GM11168 (cell line): Measurements from ENCODE around the gene ZFP64.
"Not testable (repeated sequence)": the region's sequence is repeated elsewhere in the genome, so short reads cannot be mapped to it uniquely, and the experiment has no call there.

Experiments used
- in situ Hi-C: fragments of 300-500 bp; cut with MboI; formaldehyde crosslinking; loops from one replicate; pipeline ENCODE4 v1.12.0; 2022; ENCODE audit warnings: low sequenced_read_pairs; ENCODE audit not compliant: unreplicated experiment

The ZFP64 gene

DNA sequence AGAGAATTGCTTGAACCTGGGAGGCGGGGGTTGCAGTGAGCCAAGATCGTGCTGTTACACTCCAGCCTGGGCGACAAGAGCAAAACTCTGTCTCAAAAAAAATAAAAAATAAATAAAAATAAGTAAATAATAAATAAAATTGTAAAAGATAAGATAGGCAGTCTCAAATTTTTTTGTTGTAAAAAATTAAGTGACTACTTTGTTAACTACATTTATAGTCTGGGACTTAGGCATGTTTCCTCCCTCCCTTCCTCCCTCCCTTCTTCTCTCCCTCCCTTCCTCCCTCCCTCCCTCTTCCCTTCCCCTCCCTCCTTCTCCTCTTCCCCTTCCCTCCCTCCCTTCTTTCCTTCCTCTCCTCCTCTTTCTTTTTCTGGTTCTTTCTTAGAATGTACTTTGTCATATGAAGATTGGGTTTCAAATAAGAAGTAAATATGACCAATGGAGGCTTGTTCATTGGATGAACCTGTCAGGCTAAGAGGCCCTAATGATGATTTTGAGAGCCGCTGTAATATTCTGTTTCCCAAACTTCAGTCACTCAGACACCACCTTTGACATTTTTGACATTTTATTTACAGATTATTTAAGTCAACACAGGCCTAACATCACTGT, 24.2 kb downstream of the ZFP64 start:
- in situ Hi-C loops: no loop called here

DNA sequence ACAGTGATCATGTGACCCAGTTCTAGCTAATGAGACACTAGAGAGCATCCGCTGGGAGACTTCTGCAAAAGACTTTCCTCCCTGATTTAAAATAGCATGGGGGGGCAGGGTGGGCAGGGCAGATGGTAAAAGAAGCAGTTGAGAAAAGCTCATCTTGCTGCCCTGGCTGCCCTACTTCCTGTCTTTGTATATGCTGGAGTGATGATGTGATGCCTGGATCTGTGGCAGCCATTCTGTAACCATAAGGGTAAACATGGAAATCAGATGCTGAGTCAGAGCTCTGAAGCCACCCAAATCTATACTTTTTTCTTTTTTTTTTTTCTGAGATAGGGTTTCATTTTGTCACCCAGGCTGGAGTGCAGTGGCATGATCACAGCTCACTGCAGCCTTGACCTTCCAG, 25.4 kb downstream of the ZFP64 start:
- in situ Hi-C loops: no loop called here

DNA sequence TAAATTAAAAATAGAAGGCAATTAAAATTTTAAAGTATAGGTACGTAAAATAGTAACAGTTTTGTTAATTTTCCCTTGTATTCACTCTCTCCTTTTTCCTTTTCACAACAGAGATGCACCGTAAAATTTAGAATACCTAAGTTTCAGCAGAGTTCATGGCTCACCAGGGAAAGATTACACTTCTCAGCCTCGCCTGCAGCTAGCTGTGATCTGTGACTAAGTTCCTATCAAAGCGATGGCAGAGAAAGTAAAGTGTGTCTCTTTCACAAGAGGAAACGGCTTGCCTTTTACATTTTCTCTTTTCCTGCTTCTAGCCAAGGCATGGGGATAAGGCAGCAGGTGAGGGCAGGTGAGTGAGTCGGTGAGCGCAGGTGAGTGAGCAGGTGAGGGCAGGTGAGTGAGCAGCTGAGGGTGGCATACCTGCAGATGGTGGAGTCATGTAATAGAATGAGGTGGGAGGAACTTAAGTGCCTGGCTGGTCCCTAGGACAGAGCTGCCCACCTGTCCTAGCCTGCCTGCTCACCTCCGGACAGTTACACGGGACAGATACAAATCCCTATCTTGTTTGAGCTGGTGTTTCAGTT, 30.9 kb downstream of the ZFP64 start:
- in situ Hi-C loops: no loop called here

DNA sequence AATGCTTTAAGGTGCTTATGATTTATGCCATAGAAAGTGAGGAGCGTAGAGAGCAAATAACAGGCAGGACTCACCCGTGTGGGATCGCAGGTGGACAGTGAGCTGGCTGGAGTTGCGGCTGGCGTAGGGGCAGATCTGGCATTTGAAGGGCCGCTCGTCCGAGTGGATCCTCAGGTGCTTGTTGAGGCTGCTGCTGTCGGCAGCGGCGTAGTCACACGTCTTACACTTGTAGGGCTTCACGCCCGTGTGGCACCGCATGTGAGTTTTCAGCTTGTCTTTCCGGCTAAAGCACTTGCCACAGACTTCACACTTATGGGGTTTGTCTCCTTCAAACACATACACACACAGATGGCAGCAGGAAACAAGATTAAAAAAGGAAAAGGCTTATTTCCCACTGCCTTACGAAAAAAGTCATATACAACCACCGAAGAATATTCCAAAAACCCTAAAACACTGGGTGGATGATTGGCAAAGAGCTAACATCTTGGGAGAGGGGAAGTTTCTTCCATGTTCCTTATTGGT, 31.5 kb downstream of the ZFP64 start:
- in situ Hi-C loops: no loop called here

DNA sequence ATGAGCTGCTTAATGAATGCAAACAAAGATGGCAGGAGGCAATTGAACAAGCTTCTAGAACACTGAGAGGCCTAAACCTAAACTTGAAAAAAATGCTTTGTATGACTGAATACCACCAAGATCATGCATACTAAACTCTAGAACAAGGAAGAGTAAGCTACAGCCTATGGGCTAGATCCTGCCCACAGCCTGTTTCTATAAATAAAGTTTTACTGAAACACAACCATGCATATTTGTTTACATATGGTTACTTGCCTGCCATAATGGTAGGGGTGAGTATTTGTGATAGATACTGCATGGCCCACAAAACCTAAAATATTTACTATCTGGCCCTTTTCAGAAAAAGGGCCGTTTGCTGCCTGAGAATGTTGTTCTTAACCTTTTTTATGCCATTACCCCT, 37.0 kb downstream of the ZFP64 start:
- in situ Hi-C loops: no loop called here

DNA sequence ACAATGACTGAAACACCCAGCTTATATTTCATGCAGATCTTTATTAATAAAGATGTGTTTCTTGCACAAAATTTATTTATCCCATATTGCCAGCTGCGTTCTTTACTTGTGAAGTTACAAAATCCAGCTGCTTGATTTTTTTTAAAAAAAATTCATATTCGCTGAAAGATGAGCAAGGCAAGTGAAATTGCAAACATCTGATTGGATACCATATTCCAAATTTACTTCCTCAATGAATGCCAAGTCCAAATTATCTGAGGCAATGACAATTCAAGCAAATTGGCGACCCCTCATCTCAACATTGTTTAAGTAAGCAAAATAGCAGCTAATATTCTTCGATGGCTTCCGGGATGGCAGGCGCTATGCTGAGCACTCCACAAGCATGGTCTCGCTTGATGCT, 37.7 kb downstream of the ZFP64 start:
- in situ Hi-C loops: no loop called here

DNA sequence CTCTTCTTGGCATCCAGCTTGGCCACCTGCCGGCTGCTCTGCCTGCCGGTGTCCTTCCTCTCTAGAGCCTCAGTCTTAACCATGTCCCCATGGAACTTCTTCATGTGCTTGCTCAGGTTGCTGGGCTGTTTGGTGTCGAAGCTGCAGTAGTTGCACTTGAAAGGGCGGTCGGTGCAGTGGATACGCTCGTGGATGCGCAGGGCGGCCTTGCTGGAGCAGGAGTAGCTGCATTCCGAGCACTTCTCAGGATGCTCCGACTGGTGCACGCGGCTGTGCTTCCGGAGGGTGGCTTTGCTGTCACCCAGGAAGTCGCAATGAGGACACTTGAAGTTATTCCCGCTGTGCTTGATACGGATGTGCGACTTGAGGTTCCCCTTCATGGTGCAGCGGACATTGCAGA, 38.7 kb downstream of the ZFP64 start:
- in situ Hi-C loops: no loop called here

DNA sequence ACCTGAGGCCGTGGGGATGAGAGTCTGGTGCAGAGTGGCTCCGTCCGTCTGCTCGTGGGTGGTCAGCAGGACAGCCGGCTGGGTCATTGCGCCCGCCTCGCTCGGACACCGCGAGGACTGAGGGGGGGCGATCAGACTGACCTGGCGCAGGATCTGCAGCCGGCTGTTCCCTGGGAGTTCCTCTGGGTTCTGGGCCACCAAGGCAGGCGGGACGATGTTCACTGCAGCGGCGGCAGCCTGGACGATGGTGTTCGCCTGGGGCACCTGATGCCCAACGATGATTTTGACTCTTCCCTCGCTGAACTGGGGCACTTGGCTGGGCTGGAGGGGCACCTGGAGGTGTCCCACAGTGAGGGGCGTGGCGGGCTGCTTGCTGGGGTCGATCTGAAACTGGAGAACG, 39.2 kb downstream of the ZFP64 start:
- in situ Hi-C loops: no loop called here

DNA sequence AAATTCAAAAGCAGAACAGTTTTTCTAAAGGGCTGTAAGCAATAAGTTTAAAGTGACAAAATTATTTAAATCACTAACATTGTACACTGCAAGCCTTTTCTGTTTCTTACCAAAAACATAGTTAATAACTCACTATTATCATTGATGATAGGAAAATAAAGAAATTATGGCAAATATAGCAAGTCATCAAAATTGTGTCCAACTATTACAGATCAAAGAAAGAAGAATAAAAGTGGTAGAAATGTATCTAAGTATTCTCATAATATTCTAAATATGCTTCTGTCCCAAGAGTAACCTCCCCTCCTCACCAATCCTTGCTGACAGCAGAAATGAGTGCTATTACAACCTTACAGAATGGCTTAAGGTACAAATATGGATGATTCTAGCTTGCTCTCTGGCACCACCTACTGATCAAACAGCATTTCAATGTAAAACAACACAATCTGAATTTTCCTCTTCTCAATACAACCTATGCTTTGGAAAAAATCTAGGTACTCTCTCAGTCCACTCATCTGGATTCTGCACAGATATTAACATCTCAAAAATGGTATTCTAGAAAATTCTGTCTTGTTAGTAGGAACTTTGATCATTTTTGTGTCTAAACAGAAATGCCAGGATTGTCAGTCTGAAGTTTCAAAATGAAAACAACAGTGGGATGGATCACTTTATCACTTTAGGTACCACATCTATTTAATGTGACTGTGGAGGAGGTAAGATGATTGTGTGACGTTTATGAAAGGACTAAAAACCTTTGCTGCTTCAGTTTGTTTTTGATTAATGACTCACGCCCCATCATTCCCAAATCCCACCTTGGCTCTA, 40.9 kb downstream of the ZFP64 start:
- in situ Hi-C loops: no loop called here

DNA sequence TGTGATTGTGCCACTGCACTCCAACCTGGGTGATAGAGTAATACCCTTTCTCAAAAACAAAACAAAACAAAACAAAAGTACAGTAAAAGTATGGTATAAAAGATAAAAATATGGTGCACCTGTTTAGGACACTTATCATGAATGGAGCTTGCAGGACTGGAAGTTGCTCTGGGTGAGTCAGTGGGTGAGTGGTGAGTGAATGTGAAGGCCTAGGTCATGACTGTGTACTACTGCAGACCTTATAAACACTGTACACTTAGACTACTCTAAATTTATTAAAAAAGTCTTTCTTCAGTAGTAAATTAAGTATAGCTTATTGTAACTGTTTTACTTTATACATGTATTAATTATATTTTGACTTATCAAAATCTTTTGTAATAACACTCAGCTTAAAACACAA, 46.0 kb downstream of the ZFP64 start:
- in situ Hi-C loops: no loop called here

DNA sequence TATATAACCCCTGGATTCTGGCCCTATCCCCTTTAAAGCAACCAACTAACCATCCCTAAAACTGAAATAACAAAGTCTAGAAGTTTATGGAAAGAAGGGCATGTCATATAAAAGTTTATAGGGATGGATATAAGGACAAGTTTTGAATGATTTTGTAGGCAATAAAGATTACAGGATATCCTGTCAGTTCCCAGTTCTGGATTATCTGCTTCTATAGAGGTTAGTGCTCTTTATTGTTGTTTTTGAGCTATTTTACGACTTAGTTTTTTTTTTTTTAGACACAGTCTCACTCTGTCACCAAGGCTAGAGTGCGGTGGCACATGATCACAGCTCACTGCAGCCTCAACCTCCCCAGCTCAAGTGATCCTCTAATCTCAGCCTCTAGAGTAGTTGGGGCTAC, 48.3 kb downstream of the ZFP64 start:
- in situ Hi-C loops: no loop called here

DNA sequence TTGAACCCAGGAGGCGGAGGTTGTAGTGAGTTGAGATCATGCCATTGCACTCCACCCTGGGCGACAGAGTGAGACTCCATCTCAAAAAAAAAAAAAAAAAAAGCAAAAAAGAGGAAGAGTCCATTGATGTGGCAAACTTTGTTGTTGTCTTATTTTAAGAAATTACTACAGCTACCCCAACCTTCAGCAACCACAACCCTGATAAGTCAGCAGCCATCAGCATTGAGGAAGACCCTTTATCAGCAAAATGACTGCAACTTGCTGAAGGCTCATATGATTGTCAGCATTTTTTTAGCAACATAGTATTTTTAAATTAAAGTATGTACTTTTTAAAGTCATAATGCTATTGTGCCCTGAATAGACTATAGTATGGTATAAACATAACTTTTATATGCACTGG, 48.8 kb downstream of the ZFP64 start:
- in situ Hi-C loops: no loop called here

DNA sequence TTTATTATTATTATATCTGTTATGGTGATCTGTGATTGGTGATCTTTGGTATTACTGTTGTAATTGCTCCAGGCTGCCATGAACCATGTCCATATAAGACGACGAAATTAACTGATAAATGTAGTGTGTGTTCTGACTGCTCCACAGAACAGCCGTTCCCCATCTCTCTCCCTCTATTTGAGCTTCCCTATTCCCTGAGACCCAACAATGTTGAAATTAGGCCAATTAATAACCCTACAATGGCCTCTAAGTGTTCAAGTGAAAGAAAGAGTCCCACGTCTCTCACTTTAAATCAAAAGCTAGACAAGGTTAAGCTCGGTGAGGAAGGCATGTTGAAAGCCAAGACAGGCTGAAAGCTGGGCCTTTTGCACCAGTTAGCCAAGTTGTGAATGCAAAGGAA, 51.6 kb downstream of the ZFP64 start:
- in situ Hi-C loops: no loop called here

DNA sequence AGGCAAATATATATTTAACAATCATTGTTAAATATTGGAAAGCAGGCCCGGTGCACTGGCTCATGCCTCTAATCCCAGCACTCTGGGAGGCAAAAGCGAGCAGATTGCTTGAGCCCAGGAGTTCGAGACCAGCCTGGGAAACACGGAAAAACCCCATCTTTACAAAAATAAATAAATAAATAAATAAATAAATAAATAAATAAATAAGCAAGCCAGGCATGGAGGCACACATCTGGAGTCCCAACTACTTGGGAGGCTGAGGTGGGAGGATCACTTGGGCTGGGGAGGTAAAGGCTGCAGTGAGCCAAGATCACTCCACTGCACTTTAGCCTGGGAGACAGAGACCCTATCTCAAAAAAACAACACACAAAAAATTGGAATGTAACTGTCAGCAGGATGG, 53.7 kb downstream of the ZFP64 start:
- in situ Hi-C loops: no loop called here

DNA sequence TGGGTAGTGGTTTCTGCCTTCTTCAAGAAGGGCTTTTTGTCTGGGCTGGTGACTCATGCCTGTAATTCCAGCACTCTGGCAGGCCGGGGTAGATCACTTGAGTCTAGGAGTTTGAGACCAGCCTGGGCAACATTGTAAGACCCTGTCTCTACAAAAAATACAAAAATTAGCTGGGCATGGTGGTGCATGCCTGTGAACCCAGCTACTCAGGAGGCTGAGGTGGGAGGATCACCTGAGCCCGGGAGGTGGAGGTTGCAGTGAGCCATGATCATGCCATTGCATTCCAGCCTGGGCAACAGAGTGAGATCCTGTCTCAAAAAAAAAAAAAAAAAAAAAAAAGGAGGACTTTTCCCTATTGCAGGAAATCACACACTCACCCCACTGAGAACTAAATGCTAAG, 57.9 kb downstream of the ZFP64 start:
- in situ Hi-C loops: not testable (repeated sequence)

DNA sequence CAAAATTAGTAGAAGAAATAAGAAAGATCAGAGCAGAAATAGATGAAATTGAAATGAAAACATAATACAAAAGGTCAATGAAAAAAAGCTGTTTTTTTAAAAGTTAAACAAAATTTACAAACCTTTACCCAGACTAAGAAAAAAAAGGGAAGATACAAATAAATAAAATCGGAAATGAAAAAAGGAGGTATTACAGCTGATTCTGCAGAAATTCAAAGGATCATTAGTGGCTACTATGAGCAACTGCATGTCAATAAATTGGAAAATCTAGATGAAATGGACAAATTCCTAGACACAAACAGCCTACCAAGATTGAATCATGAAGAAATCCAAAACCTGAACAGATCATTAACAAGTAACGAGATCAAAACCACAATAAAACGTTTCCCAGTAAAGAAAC, 59.2 kb downstream of the ZFP64 start:
- in situ Hi-C loops: no loop called here

DNA sequence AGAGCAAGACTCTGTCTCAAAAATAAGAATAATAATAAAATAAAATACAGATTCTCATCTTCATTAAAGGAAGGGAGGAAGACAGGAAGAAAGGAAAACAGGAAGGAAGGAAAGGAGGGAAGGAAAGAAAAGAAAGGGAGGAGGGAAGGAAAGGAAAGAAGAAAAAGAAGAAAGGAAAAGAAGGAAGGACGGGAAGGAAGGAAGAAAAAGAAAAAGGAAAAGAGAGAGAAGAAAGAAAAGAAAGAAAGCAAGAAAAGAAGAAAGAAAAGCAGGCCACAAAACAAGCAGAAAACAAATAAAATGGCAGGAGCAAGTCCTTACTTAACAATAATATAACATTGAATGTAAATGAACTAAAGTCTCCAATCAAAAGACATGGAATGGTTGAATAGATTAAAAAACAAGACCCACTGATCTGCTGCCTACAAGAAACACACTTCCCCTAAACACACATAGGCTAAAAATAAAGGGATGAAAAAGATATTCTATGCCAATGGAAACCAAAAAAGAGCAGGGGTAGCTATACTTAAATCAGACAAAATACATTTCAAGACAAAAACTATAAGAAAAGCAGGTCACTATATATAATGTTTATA, 60.4 kb downstream of the ZFP64 start:
- in situ Hi-C loops: no loop called here

DNA sequence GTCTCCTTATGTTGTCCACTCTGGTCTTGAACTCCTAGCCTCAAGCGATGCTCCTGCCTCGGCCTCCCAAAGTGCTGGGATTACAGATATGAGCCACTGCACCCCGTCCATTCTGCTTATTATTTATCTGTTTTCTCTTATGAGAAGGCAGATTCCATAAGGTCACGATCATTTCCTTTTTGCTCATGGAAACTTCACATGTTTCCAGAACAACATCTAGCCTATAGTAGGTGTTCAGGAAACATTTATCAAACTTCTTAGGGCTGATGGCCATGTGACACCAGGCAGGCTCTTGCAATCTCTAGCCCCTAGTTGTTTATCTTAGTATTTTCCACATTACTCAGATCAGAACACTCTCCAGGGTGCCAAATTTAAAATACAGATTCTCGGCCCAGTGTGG, 61.2 kb downstream of the ZFP64 start:
- in situ Hi-C loops: no loop called here

DNA sequence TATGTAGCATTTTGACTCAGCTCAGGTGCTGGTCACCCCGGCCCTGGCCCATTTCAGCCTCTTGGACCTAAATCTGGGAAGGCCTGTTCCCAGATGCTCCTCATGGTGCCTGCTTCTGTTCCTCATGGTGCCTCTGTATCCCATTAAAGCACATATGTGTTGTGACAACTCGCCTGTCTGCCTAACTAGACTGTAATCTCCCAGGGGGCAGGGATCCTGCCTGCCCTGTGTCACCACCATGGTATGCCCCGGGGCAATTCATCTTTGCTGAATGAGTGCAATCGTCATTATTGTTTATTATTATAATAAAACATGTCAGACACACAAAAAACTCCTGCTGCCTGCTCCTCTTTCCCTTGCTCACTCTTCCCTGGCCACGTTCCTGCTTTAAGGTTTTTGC, 62.0 kb downstream of the ZFP64 start:
- in situ Hi-C loops: no loop called here

DNA sequence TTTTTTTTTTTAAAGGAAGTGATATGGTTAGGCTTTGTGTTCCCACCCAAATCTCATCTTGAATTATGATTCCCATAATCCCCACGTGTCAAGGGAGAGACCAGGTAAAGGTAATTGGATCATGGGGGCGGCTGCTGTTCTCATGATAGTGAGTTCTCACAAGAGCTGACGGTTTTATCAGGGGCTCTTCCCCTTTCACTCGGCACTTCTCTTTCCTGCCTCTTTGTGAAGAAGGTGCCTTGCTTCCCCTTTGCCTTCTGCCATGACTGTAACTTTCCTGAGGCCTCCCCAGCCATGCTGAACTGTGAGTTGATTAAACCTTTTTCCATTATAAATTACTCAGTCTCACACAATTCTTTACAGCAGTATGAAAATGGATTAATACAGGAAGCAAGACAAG, 64.3 kb downstream of the ZFP64 start:
- in situ Hi-C loops: no loop called here

DNA sequence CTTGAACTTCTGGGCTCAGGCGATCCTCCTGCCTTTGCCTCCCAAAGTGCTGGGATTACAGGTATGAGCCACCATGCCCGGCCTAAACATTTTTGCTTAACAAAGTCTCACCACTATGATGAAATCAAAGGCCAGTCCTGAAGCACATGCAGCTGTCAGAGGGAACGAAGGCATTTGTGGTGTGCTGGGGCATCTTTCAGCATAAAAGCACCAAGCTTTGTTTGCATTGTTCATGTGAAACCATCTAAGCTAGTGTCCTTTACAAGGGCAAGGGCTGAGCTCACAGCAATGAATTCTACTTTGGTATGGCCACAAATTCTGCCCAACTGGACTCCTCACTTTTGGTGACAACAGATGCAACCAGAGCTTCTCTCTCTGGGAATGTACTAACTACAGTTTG, 66.8 kb downstream of the ZFP64 start:
- in situ Hi-C loops: no loop called here
